Glutamatergic neuron (in vitro differentiated cells): ENCODE measurements around the gene UCN3. TPM values are rescaled to one million over a fixed set of nuclear protein-coding genes. Genes with fewer than 3 reads are reported as not detected.

Experiments used
- DNase-seq: peaks from one replicate; pipeline ENCODE4 v3.0.0; 2022
- H3K27ac Mint-ChIP-seq: one replicate; pipeline ENCODE4 v1.8.0; 2020; ENCODE audit warnings: mild to moderate bottlenecking, mixed read lengths, inconsistent platforms; ENCODE audit not compliant: unreplicated experiment
- H3K27me3 Mint-ChIP-seq: one replicate; pipeline ENCODE4 v1.8.0; 2020; ENCODE audit warnings: mild to moderate bottlenecking, moderate library complexity, mixed read lengths, inconsistent platforms; ENCODE audit not compliant: unreplicated experiment
- H3K36me3 Mint-ChIP-seq: one replicate; pipeline ENCODE4 v1.8.0; 2020; ENCODE audit warnings: mild to moderate bottlenecking, mixed read lengths, inconsistent platforms; ENCODE audit not compliant: unreplicated experiment
- H3K4me1 Mint-ChIP-seq: one replicate; pipeline ENCODE4 v1.8.0; 2020; ENCODE audit warnings: mild to moderate bottlenecking, low read depth, mixed read lengths, inconsistent platforms; ENCODE audit not compliant: unreplicated experiment
- H3K4me3 Mint-ChIP-seq: one replicate; pipeline ENCODE4 v1.8.0; 2020; ENCODE audit warnings: mild to moderate bottlenecking, mixed read lengths, inconsistent platforms; ENCODE audit not compliant: unreplicated experiment
- H3K9me3 Mint-ChIP-seq: one replicate; pipeline ENCODE4 v1.8.0; 2020; ENCODE audit warnings: mild to moderate bottlenecking, moderate library complexity, mixed read lengths, inconsistent platforms; ENCODE audit not compliant: unreplicated experiment
- CTCF ChIP-seq: fragments of 200-600 bp; sonication (generic); IDR thresholded peaks from one replicate; pipeline ENCODE4 v1.5.0; 2021; ENCODE audit not compliant: partially characterized antibody, unreplicated experiment
- total RNA-seq: library from RNA; stranded (reverse); fragmentation: NEBNext Ultra II Directional; extraction: Animal tissue kit (Norgen Biotek cat#: 25700); gene quantifications from one replicate; pipeline ENCODE4 v1.2.1, GENCODE V29; 2021; ENCODE audit not compliant: unreplicated experiment

UCN3 gene
- total RNA-seq, 1 donor from 2014 or later: not detected

- no peak for DNase-seq
- H3K4me3 Mint-ChIP-seq: no peak overlapping the region
- H3K9me3 Mint-ChIP-seq: peaks cover 22% of the 10 kb centered on the region
- H3K27me3 Mint-ChIP-seq: peaks cover 8% of the 10 kb centered on the region
- H3K36me3 Mint-ChIP-seq: peaks cover 20% of the 10 kb centered on the region
- peak overlapping the region; percentile 28 for H3K27ac Mint-ChIP-seq
- TF ChIP-seq CTCF: no peak
- peaks cover 23% of the 10 kb centered on the region for H3K4me1 Mint-ChIP-seq
Measured at GRCh38 chr10:5419466-5420094, 54.8 kb downstream of the UCN3 start.

GRCh38 chr10:5423771-5424170 is 59.0 kb downstream of the UCN3 start:
- DNase-seq: no peak
- peaks cover 28% of the 10 kb centered on the region for H3K4me1 Mint-ChIP-seq
- H3K9me3 Mint-ChIP-seq: peaks cover 6% of the 10 kb centered on the region
- no peak overlapping the region for H3K4me3 Mint-ChIP-seq
- no peak overlapping the region for H3K27ac Mint-ChIP-seq
- no peak for TF ChIP-seq CTCF
- H3K36me3 Mint-ChIP-seq: peaks cover 16% of the 10 kb centered on the region
- H3K27me3 Mint-ChIP-seq: no peaks in the 10 kb centered on the region

Other genes with a start within 250 kb of the UCN3 start
- gene AKR1C8, start 179.8 kb upstream of the UCN3 start, total RNA-seq: not detected
- gene AKR1C4, start 168.1 kb upstream of the UCN3 start, total RNA-seq: not detected
- not detected for gene TUBAL3, start 39.9 kb downstream of the UCN3 start, total RNA-seq
- gene NET1, start 47.6 kb downstream of the UCN3 start, total RNA-seq: 63.8 TPM
- gene CALML5, start 134.6 kb downstream of the UCN3 start, total RNA-seq: not detected
- not detected for gene CALML3, start 160.0 kb downstream of the UCN3 start, total RNA-seq